Measurements from ENCODE around the gene VPS9D1. TPM values are rescaled to one million over a fixed set of nuclear protein-coding genes. Genes with fewer than 3 reads are reported as not detected.

VPS9D1 gene
- total RNA-seq, 4 donors from 2014 or later, result 7.1 to 25.0 (median 13.8) TPM

- peaks cover 0 to 7% (median 0%) of the 10 kb centered on the region in 4 donors for H3K27me3 ChIP-seq
- peaks cover 19 to 44% (median 25%) of the 10 kb centered on the region in 3 donors for H3K4me1 ChIP-seq
- peaks cover 0 to 19% (median 0%) of the 10 kb centered on the region in 3 donors for H3K36me3 ChIP-seq
- H3K9me3 ChIP-seq, result no peaks in the 10 kb centered on the region
- TF ChIP-seq POLR2A (IDR thresholded peaks at IDR 0.05) (no peak), CTCF (IDR thresholded peaks at IDR 0.05) (no peak)
- intact Hi-C loops (cut with DNase I), result no loop called here
- H3K27ac ChIP-seq, result no peak overlapping the region
- no peak for DNase-seq
- 83 to 94% methylated on average over 7 of the region's 15 CpGs for WGBS, 2 donors
- no peak overlapping the region for H3K4me3 ChIP-seq
These were observed 4.2 kb downstream of the VPS9D1 start for GRCh38 chr16:89716493-89716892.

- no peaks in the 10 kb centered on the region for H3K9me3 ChIP-seq
- TF ChIP-seq POLR2A (IDR thresholded peaks at IDR 0.05) (no peak), CTCF (IDR thresholded peaks at IDR 0.05) (no peak)
- intact Hi-C loops (cut with DNase I), result no loop called here
- peaks cover 0 to 7% (median 0%) of the 10 kb centered on the region in 4 donors for H3K27me3 ChIP-seq
- WGBS, 2 donors, result 12 to 19% methylated on average over 5 to 7 of the region's 22 CpGs
- peak overlapping the region in 3 of 4 donors; percentile 22 to 58 (median 41) for H3K27ac ChIP-seq
- H3K4me1 ChIP-seq, result peaks cover 7 to 25% (median 14%) of the 10 kb centered on the region in 3 donors
- H3K36me3 ChIP-seq, result peaks cover 0 to 28% (median 0%) of the 10 kb centered on the region in 3 donors
- no peak for DNase-seq
- H3K4me3 ChIP-seq, result peak overlapping the region; percentile 41 to 67 (median 56)
These were observed 8.4 kb downstream of the VPS9D1 start for GRCh38 chr16:89712274-89712781.

- WGBS, 2 donors, result no CpG with 5 or more reads among the region's 48 CpGs
These were observed 9.0 kb downstream of the VPS9D1 start for GRCh38 chr16:89711601-89712273.

GRCh38 chr16:89710709-89711564, 9.8 kb downstream of the VPS9D1 start:
- Histone ChIP-seq H3K36me3 (peaks cover 0 to 22% (median 0%) of the 10 kb centered on the region in 3 donors), H3K27ac (no peak overlapping the region), H3K4me1 (peaks cover 7 to 33% (median 14%) of the 10 kb centered on the region in 3 donors), H3K9me3 (no peaks in the 10 kb centered on the region), H3K27me3 (peaks cover 0 to 7% (median 0%) of the 10 kb centered on the region in 4 donors), H3K4me3 (no peak overlapping the region)
- TF ChIP-seq POLR2A (IDR thresholded peaks at IDR 0.05) (no peak), CTCF (IDR thresholded peaks at IDR 0.05) (no peak)
- no peak for DNase-seq
- 79% methylated on average over 11 of the region's 63 CpGs; no CpG with 5 or more reads in 1 of the 2 donors for WGBS, 2 donors
- intact Hi-C loops (cut with DNase I), result no loop called here

More at GRCh38 chr16:89711601-89712273, 9.0 kb downstream of the VPS9D1 start:
- Histone ChIP-seq H3K27ac (peak overlapping the region in 3 of 4 donors; percentile 22 to 58 (median 41)), H3K4me1 (peaks cover 7 to 25% (median 14%) of the 10 kb centered on the region in 3 donors), H3K27me3 (peaks cover 0 to 7% (median 0%) of the 10 kb centered on the region in 4 donors), H3K9me3 (no peaks in the 10 kb centered on the region), H3K36me3 (peaks cover 0 to 29% (median 0%) of the 10 kb centered on the region in 3 donors), H3K4me3 (peak overlapping the region; percentile 41 to 67 (median 56))
- intact Hi-C loops (cut with DNase I), result no loop called here
- TF ChIP-seq CTCF (IDR thresholded peaks at IDR 0.05), result no peak
- no peak for TF ChIP-seq POLR2A (IDR thresholded peaks at IDR 0.05)
- no peak for DNase-seq
